ENCODE data around the gene AUNIP.
A peak's percentile ranks its signal among the peaks of the same experiment; 100 is the strongest.

The AUNIP gene

GRCh38 chr1:25858906-25859789, at the start of gene AUNIP (continued):
- TF ChIP-seq ZBTB26 (tag by site-specific recombination; optimal IDR thresholded peaks at IDR 0.05) (peak; percentile 76), ZNF670 (tag by site-specific recombination; IDR thresholded peaks at IDR 0.05; ENCODE audit: low read depth) (no peak), MEIS1 (CRISPR knock-in tag; IDR thresholded peaks at IDR 0.05; ENCODE audit: borderline replicate concordance) (no peak), ZNF664 (tag by site-specific recombination; IDR thresholded peaks at IDR 0.05) (no peak), IKZF3 (tag by site-specific recombination; IDR thresholded peaks at IDR 0.05) (peak; percentile 63; the same call in 1 of the 2 replicates), ZSCAN30 (tag by site-specific recombination; IDR thresholded peaks at IDR 0.05) (peak; percentile 95), ZNF747 (tag by site-specific recombination; IDR thresholded peaks at IDR 0.05) (no peak), ZNF404 (tag by site-specific recombination; IDR thresholded peaks at IDR 0.05) (no peak), ZNF274 (IDR thresholded peaks at IDR 0.05; ENCODE audit: low read length) (no peak), ZNF274 (tag by site-specific recombination; IDR thresholded peaks at IDR 0.05; ENCODE audit: borderline replicate concordance) (no peak), ZNF549 (tag by site-specific recombination; IDR thresholded peaks at IDR 0.05) (no peak), GLIS2 (tag by site-specific recombination; IDR thresholded peaks at IDR 0.05) (peak; percentile 82), MZF1 (tag by site-specific recombination; IDR thresholded peaks at IDR 0.05; ENCODE audit: borderline replicate concordance) (peak; percentile 85; the same call in 1 of the 2 replicates), ZNF513 (tag by site-specific recombination; IDR thresholded peaks at IDR 0.05) (no peak), ZSCAN16 (tag by site-specific recombination; IDR thresholded peaks at IDR 0.05) (peak; percentile 43; the same call in 1 of the 2 replicates), ZNF514 (tag by site-specific recombination; IDR thresholded peaks at IDR 0.05) (no peak), FEZF1 (tag by site-specific recombination; IDR thresholded peaks at IDR 0.05) (no peak), MYNN (tag by site-specific recombination; IDR thresholded peaks at IDR 0.05; ENCODE audit: borderline replicate concordance) (0 out of 2 replicates have a peak, but pooled peaks have one; percentile 68), WT1 (tag by site-specific recombination; IDR thresholded peaks at IDR 0.05) (peak; percentile 66), ZIC2 (tag by site-specific recombination; IDR thresholded peaks at IDR 0.05) (peak; percentile 79), ZXDB (tag by site-specific recombination; IDR thresholded peaks at IDR 0.05) (peak; percentile 88), PRDM4 (tag by site-specific recombination; IDR thresholded peaks at IDR 0.05) (no peak; the same call in 1 of the 2 replicates), ZNF148 (tag by site-specific recombination; IDR thresholded peaks at IDR 0.05; ENCODE audit: borderline replicate concordance) (peak; percentile 71; the same call in 1 of the 2 replicates), GFI1B (tag by site-specific recombination; IDR thresholded peaks at IDR 0.05) (no peak), ZNF26 (tag by site-specific recombination; IDR thresholded peaks at IDR 0.05) (no peak), ZNF175 (tag by site-specific recombination; IDR thresholded peaks at IDR 0.05) (no peak), PBX3 (CRISPR knock-in tag; IDR thresholded peaks at IDR 0.05) (peak; percentile 89; the same call in 1 of the 2 replicates), SP2 (tag by site-specific recombination; IDR thresholded peaks at IDR 0.05) (peak; percentile 57), ZNF37A (tag by site-specific recombination; IDR thresholded peaks at IDR 0.05) (no peak), ZNF768 (tag by site-specific recombination; IDR thresholded peaks at IDR 0.05) (no peak; the same call in 1 of the 2 replicates)
